ENCODE results near the gene RTBDN. TPM values are rescaled to one million over a fixed set of nuclear protein-coding genes. Genes with fewer than 3 reads are reported as not detected.
"Not testable (repeated sequence)": the region's sequence is repeated elsewhere in the genome, so short reads cannot be mapped to it uniquely, and the experiment has no call there.

The RTBDN gene
- total RNA-seq, 1 donor from 2014 or later, result not detected

GRCh38 chr19:12833738-12834565 is 427 bp downstream of the RTBDN start:
- peaks cover 3% of the 10 kb centered on the region for H3K36me3 Mint-ChIP-seq
- peak overlapping the region; percentile 73 for H3K4me3 Mint-ChIP-seq
- H3K27ac Mint-ChIP-seq, result no peak overlapping the region
- H3K27me3 Mint-ChIP-seq, result peaks cover 90% of the 10 kb centered on the region
- no peaks in the 10 kb centered on the region for H3K9me3 Mint-ChIP-seq
- H3K4me1 Mint-ChIP-seq (ENCODE audit: unreplicated experiment), result peaks cover 13% of the 10 kb centered on the region
- DNase-seq (ENCODE audit: extremely low spot score, unreplicated experiment), result no peak
- no peak for TF ChIP-seq CTCF (conservative IDR thresholded peaks at IDR 0.05)

DNA sequence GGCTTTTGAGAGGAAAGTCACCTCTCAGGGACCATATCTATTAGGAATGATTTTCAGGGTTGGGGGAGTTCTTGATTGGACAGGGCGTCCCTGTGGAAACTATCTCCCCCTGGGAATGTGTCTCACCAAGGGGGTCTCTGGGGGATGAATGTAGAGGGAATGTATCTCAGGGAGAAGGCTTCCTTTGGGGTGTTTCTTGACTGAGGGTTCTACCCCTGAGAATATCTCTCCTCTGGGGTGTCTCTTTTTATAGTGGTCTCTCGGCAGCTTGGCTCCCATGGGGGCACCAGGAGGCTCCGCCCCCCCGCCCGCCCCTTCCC is 1.0 kb downstream of the RTBDN start:
- Mint-ChIP-seq H3K27ac (no peak overlapping the region), H3K4me1 (ENCODE audit: unreplicated experiment) (peaks cover 12% of the 10 kb centered on the region), H3K4me3 (peak overlapping the region; percentile 62), H3K9me3 (no peaks in the 10 kb centered on the region), H3K27me3 (peaks cover 92% of the 10 kb centered on the region), H3K36me3 (peaks cover 3% of the 10 kb centered on the region)
- DNase-seq (ENCODE audit: extremely low spot score, unreplicated experiment), result no peak
- no peak for TF ChIP-seq CTCF (conservative IDR thresholded peaks at IDR 0.05)

DNA sequence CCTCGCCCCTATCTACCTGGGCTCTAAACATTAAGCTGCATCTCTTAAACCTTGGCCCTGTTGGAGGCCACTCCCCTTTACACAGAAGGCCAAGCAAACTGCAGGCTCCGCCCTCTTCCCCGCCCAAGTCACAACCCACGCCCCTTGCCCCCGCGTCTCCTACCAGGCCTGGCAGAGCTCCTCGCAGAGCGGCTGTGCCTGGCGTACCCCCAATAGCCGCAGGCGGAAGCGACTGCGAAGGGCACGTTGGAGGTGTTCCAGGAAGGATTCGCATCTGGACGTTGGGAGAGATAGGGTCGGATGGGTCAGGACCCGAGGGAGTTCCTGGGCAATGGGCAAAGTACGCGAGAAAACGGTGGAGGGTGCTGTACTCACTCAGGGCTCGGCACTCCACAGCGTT is 5.9 kb downstream of the RTBDN start:
- Mint-ChIP-seq H3K4me1 (ENCODE audit: unreplicated experiment) (peaks cover 8% of the 10 kb centered on the region), H3K9me3 (no peaks in the 10 kb centered on the region), H3K36me3 (peaks cover 3% of the 10 kb centered on the region), H3K27me3 (peaks cover 84% of the 10 kb centered on the region), H3K4me3 (no peak overlapping the region), H3K27ac (no peak overlapping the region)
- DNase-seq (ENCODE audit: extremely low spot score, unreplicated experiment), result no peak
- TF ChIP-seq CTCF (conservative IDR thresholded peaks at IDR 0.05), result no peak

- no peak for DNase-seq (ENCODE audit: extremely low spot score, unreplicated experiment)
- Mint-ChIP-seq H3K4me1 (ENCODE audit: unreplicated experiment) (no peaks in the 10 kb centered on the region), H3K4me3 (no peak overlapping the region), H3K9me3 (peaks cover 4% of the 10 kb centered on the region), H3K36me3 (peaks cover 3% of the 10 kb centered on the region), H3K27ac (no peak overlapping the region), H3K27me3 (peaks cover 57% of the 10 kb centered on the region)
- peak; percentile 77 for TF ChIP-seq CTCF (conservative IDR thresholded peaks at IDR 0.05)
These were observed 8.9 kb downstream of the RTBDN start for GRCh38 chr19:12825254-12826131.

DNA sequence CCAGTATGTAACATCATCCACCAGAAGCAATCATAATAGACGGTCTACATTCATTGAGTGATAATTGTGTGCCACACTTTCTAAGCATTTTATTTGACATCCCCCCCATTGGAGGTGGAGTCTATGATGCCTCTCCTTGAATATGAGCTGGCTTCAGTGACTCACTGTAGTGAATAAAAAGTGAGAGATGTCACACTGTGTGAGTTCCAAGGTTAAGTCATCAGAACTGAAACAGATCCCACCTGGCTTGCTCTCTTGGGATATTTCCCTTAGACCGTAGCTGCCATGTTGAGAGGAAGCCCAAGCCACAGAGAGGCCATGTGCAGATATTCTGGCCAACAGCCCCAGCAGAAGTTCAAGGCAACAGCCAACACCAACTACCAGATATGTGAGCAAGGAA is 12.6 kb downstream of the RTBDN start:
- no peak for TF ChIP-seq CTCF (conservative IDR thresholded peaks at IDR 0.05)
- peak overlapping the region; percentile 42 for H3K27ac Mint-ChIP-seq
- peaks cover 3% of the 10 kb centered on the region for H3K36me3 Mint-ChIP-seq
- no peaks in the 10 kb centered on the region for H3K4me1 Mint-ChIP-seq (ENCODE audit: unreplicated experiment)
- H3K9me3 Mint-ChIP-seq, result peaks cover 4% of the 10 kb centered on the region
- no peak for DNase-seq (ENCODE audit: extremely low spot score, unreplicated experiment)
- H3K27me3 Mint-ChIP-seq, result peaks cover 22% of the 10 kb centered on the region
- H3K4me3 Mint-ChIP-seq, result no peak overlapping the region

- DNase-seq (ENCODE audit: extremely low spot score, unreplicated experiment); H3K36me3 Mint-ChIP-seq; H3K4me3 Mint-ChIP-seq; H3K4me1 Mint-ChIP-seq (ENCODE audit: unreplicated experiment); H3K27ac Mint-ChIP-seq; H3K27me3 Mint-ChIP-seq; H3K9me3 Mint-ChIP-seq: not testable (repeated sequence)
These were observed 16.6 kb downstream of the RTBDN start for GRCh38 chr19:12817810-12818209.

DNA sequence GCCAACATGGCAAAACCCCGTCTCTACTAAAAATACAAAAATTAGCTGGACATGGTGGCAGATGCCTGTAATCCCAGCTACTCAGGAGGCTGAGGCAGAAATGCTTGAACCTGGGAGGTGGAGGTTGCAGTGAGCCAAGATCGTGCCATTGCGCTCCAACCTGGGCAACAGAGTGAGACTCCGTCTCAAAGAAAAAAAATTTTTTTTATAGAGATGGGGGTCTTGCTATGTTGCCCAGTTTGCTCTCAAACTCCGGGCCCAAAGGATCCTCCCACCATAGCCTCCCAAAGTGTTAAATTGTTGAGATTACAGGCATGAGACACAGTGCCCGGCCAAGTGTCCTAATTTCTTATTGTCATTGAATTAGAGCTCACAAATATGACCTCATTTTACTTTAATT is 17.2 kb downstream of the RTBDN start:
- H3K4me1 Mint-ChIP-seq (ENCODE audit: unreplicated experiment); H3K9me3 Mint-ChIP-seq; H3K4me3 Mint-ChIP-seq; DNase-seq (ENCODE audit: extremely low spot score, unreplicated experiment); H3K36me3 Mint-ChIP-seq; H3K27me3 Mint-ChIP-seq; H3K27ac Mint-ChIP-seq: not testable (repeated sequence)

Data from type B pancreatic cell (in vitro differentiated cells).